NCI-H1930 (cell line): ENCODE measurements around the gene TRAPPC6A.

Experiments used
- DNase-seq, 2 experiments: peaks; one replicate each; lab custom pipeline; 2025; lab: John Stamatoyannopoulos, UW

TRAPPC6A gene

GRCh38 chr19:45149129-45149528 lies 28.9 kb downstream of the TRAPPC6A start:
- DNase-seq: no peak

GRCh38 chr19:45147835-45148676 lies 30.0 kb downstream of the TRAPPC6A start:
- no peak for DNase-seq

GRCh38 chr19:45146741-45147205 lies 31.3 kb downstream of the TRAPPC6A start:
- no peak for DNase-seq

- DNase-seq: no peak
These were observed 31.8 kb downstream of the TRAPPC6A start for GRCh38 chr19:45146251-45146650.

GRCh38 chr19:45145270-45146189 lies 32.5 kb downstream of the TRAPPC6A start:
- DNase-seq: no peak

- DNase-seq: no peak
These were observed 33.4 kb downstream of the TRAPPC6A start for GRCh38 chr19:45144431-45145269.

GRCh38 chr19:45142726-45143110 lies 35.3 kb downstream of the TRAPPC6A start:
- DNase-seq: no peak

- no peak for DNase-seq
These were observed 35.9 kb downstream of the TRAPPC6A start for GRCh38 chr19:45142016-45142725.

GRCh38 chr19:45141203-45141900 lies 36.7 kb downstream of the TRAPPC6A start:
- DNase-seq: no peak

GRCh38 chr19:45140533-45140932 lies 37.5 kb downstream of the TRAPPC6A start:
- no peak for DNase-seq

- no peak for DNase-seq
These were observed 37.9 kb downstream of the TRAPPC6A start for GRCh38 chr19:45140144-45140503.

- no peak for DNase-seq
These were observed 38.5 kb downstream of the TRAPPC6A start for GRCh38 chr19:45139286-45140143.

GRCh38 chr19:45138303-45138751 lies 39.7 kb downstream of the TRAPPC6A start:
- DNase-seq: no peak

- no peak for DNase-seq
These were observed 40.8 kb downstream of the TRAPPC6A start for GRCh38 chr19:45137179-45137761.

- no peak for DNase-seq
These were observed 41.4 kb downstream of the TRAPPC6A start for GRCh38 chr19:45136507-45137178.

- no peak for DNase-seq
These were observed 42.7 kb downstream of the TRAPPC6A start for GRCh38 chr19:45135176-45135885.

- DNase-seq: no peak
These were observed 44.4 kb downstream of the TRAPPC6A start for GRCh38 chr19:45133661-45134060.
